ENCODE data around the gene MYL10.

GRCh38 chr7:101632641-101633040 lies 3.5 kb upstream of the MYL10 start:
- no peak for TF ChIP-seq SAP130 (CRISPR knock-in tag; IDR thresholded peaks at IDR 0.05; ENCODE audit: low read depth)
- no peak for TF ChIP-seq XRCC5 (optimal IDR thresholded peaks at IDR 0.05; ENCODE audit: low read length)
- TF ChIP-seq RNF219 (CRISPR knock-in tag; IDR thresholded peaks at IDR 0.05) = no peak
- no peak for TF ChIP-seq GABPA (IDR thresholded peaks at IDR 0.05; ENCODE audit: low read depth, low read length)
- TF ChIP-seq GABPA (CRISPR knock-in tag; IDR thresholded peaks at IDR 0.05; ENCODE audit: low read depth) = no peak
- TF ChIP-seq GLMP (CRISPR knock-in tag; IDR thresholded peaks at IDR 0.05; ENCODE audit: borderline replicate concordance) = no peak
- no peak for TF ChIP-seq DBP (CRISPR knock-in tag; IDR thresholded peaks at IDR 0.05; ENCODE audit: not compliant biosample characterization)
- no peak for TF ChIP-seq TARDBP (CRISPR knock-in tag; IDR thresholded peaks at IDR 0.05)
- no peak for TF ChIP-seq KLF12 (CRISPR knock-in tag; IDR thresholded peaks at IDR 0.05; ENCODE audit: borderline replicate concordance)
- no peak for TF ChIP-seq POLR2AphosphoS2 (IDR thresholded peaks at IDR 0.05; ENCODE audit: low read depth, low read length)
- TF ChIP-seq CTCF (CRISPR knock-in tag; IDR thresholded peaks at IDR 0.05) = no peak

All from HepG2 (cell line).